C4-2B (cell line): ENCODE results near the gene HTT.

ENCODE experiments used
- H3K27ac ChIP-seq: fragments of 450-650 bp; 2 replicates; pipeline ENCODE4 v1.5.1; 2017
- ZFX ChIP-seq: fragments of 450-650 bp; IDR thresholded peaks from 2 replicates; pipeline ENCODE4 v1.6.1; 2017
- TF ChIP-seq, protein P1 (sequence below): fragments of 450-650 bp; conservative IDR thresholded peaks from 2 replicates; pipeline ENCODE4 v1.5.1; 2017; ENCODE audit warnings: mild to moderate bottlenecking

HTT gene

DNA sequence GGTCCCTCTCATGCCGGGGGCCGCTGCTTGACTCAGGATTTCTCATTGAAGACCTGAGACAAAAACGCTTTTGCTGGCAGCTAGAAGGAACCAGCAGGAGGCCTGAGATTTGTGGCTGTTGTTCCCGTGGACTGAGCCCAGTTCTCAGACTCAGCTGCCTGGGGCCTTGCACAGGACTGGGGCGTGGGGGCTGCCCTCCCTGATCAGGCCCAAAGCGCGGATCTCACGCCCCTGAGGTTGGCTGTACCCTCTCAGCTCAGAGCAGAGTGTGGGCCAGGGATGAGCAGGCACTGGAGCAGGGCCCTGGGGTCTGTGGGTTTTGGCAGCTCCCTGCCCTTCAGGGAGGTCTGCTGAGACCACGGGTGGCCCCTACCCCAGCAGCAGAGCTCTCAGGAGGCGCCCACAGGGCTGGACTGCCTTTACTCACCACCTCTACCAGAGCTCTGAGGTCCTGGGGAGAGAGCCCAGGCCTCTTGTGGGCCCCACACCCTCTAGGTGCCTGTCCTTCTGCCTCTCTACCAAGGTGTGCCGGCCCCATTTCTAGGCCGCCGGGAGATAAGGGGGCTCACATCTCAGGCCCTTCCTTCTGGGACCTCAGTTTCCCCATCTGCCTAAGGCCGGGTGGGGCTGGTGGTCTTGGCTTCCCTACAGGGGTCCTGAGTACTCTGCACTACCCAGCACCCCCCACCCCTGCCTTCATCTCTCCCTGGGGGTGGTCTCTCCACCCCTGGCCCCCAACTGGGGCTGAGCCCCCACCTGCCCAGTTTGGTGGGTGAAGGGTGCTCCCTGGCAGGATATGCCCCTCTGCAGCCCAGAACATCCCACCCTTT lies 180.0 kb downstream of the HTT start:
- no peak overlapping the region for H3K27ac ChIP-seq
- TF ChIP-seq, protein P1, sequence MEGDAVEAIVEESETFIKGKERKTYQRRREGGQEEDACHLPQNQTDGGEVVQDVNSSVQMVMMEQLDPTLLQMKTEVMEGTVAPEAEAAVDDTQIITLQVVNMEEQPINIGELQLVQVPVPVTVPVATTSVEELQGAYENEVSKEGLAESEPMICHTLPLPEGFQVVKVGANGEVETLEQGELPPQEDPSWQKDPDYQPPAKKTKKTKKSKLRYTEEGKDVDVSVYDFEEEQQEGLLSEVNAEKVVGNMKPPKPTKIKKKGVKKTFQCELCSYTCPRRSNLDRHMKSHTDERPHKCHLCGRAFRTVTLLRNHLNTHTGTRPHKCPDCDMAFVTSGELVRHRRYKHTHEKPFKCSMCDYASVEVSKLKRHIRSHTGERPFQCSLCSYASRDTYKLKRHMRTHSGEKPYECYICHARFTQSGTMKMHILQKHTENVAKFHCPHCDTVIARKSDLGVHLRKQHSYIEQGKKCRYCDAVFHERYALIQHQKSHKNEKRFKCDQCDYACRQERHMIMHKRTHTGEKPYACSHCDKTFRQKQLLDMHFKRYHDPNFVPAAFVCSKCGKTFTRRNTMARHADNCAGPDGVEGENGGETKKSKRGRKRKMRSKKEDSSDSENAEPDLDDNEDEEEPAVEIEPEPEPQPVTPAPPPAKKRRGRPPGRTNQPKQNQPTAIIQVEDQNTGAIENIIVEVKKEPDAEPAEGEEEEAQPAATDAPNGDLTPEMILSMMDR: no peak
- TF ChIP-seq ZFX: no peak

DNA sequence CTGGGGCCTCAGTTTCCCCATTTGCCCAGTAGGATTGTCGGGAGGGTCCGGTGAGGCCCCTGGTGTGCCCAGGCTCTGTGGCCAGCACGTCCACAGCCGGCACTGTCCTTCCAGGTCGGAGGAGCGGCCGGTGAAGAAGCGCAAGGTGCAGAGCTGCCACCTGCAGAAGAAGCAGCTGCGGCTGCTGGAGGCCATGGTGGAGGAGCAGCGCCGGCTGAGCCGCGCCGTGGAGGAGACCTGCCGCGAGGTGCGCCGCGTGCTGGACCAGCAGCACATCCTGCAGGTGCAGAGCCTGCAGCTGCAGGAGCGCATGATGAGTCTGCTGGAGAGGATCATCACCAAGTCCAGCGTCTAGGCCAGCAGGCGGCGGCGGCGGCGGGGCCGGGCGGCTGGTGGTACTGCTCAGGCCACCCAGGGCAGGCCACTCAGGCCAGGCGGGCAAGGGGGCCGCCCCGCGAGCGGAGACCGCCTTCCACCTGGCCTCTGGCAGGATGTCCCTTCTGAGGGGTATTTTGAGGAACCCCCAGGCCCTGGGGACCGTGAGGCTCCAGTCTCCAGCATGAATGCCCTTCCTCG lies 181.2 kb downstream of the HTT start:
- no peak for TF ChIP-seq ZFX
- TF ChIP-seq, protein P1: no peak
- H3K27ac ChIP-seq: no peak overlapping the region

DNA sequence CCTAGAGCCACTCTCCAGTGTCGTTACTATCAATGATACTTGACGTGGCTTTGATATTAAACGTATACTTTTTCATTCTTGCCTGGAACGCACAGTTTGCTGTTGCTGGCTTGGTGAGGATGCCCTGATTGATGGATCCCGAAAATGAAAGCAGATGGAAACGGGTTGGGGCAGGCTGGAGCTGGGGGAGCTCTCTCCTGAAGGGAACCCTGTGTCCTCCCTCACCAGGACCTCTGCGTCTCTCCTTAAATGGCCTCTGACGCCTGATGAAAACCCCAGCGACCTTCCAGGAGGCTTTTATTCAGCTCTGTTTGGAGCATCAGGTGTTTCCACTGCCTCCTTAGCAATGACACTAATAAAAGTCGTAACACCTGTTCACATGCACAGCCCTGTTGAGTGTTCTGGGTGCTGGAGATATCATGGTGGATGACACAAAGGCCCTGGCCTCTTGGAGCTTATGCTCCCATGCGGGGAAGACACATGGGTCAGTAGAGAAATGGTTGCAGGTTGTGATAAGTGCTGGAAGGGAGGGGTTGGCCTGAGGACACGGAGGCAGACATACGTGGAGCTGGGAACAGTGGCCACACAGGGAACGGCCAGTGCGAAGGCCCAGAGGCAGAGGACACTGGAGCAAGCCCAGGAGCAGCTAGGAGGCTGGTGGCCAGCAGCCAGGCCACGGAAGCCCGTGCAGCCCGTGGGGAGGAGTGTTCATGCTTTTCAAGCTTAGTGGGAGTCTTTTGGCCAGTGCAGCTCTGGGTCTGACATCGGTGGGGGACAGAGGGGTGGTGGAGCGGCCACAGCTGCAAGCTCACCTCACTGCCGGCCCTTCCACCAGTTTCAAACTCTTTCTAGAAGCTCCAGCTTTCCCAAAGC lies 182.0 kb downstream of the HTT start:
- H3K27ac ChIP-seq: no peak overlapping the region
- no peak for TF ChIP-seq ZFX
- TF ChIP-seq, protein P1: no peak

DNA sequence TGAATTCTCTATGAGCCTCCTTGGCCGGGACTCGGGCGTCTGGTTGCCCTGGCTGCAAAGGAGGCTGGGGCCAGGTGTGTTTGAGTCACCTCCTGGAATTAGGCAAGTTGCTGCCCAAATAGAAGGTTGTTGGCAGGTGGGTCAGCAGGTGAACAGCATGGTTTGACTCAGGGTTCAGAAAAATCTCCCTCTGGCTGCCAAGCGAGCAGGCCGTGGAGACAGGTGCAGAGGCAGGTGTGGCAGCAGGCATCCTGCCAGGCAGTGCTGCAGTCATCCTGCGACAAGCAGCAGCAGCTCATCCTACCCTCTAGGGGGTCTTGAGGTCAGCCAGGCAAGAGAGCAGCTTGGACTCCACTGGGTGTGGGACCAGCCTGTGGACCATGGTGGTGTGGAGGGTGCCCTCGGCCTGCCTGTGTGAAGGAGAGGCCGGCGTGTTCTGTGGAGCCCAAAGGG lies 182.6 kb downstream of the HTT start:
- TF ChIP-seq ZFX: no peak
- TF ChIP-seq, protein P1: no peak
- no peak overlapping the region for H3K27ac ChIP-seq

DNA sequence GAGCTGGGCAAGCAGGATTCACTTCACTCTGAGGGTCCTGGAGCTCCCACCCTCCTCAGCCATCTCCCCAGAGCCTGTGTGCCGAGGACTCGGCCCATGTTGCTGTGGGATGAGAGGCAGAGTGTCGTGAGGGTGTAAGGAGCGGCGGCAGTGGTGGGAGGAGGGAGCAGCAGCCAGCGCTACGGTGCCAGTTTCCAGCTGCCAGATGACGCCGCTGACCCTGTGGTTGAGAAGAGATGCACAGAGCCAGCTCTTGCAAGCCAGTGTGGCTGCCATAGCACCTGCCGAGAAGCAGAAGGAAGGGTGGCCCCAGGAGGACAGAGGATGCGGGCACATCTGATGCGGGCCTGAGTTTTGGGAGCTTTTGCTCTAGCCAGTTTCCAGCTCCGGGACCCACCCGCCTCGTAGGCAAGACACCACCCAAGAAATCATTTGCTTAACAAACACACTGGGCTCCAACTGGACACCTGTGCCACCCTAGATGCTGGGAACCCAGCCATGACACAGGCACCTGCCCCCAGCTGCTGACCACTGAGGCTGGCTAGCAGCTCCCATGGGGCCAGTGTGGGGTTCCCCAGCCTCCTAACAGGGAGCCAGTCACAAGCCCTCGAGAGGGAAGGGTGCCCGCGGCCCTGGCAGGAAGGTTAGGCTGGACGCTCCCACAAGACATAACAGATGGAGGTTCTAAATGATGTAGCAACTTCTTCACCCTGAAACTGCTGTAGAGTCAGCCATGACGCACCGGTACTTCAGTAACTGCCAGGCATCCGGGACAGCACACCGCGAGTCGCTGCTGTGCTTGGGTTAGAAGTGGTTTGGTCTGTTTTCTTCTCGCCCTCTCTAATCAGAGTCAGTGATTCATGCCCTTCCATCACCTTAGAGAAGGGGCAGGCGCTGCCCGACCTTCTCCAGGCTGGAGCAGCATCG lies 183.3 kb downstream of the HTT start:
- TF ChIP-seq, protein P1: no peak
- no peak for TF ChIP-seq ZFX
- H3K27ac ChIP-seq: no peak overlapping the region

DNA sequence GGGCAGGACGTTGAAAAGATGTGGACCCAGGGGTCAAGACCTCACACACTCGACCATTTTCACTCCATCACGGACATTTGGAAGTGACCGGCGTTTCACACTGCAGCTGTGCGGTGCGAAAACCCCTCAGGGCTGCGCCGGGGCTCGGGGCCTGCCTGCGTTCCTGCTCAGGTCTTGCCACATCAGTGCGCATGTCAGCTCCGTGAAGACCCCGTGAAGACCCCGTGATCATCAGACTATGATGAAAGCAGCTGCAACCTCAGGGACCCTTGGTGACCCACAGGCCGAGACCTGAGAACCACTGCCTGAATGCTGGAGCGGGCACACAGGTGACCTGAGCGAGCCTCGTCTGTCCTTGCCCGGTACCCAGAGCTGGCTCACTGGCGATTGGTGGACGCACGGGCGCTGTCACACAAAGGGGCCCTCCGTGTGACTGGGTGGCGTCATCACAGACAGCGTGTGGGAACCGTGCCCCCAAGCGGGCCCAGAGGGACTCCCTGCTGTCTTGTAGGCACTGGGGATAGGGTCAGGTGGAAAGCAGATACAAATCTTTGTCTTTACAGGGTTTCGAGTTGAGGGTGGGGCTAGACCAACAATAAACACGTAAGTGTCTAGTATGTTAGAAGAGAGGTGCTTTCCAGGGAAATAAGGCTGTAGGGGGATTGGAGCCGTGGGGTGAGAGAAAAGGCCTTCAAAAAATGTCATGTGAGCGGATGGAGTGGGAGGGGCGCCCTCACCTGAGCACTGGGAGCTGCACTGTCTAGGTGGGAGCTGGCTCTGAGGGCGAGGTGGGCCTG lies 187.1 kb downstream of the HTT start:
- TF ChIP-seq, protein P1: no peak
- TF ChIP-seq ZFX: no peak
- no peak overlapping the region for H3K27ac ChIP-seq
